Measurements from ENCODE around the gene SLC7A4. TPM values are rescaled to one million over a fixed set of nuclear protein-coding genes. Genes with fewer than 3 reads are reported as not detected.

SLC7A4 gene
- total RNA-seq, 4 donors from 2014 or later: 2.5 to 11.7 (median 4.5) TPM

- Histone ChIP-seq H3K9me3 (no peaks in the 10 kb centered on the region), H3K27me3 (peaks cover 0 to 15% (median 0%) of the 10 kb centered on the region in 4 donors), H3K4me1 (peaks cover 0 to 11% (median 7%) of the 10 kb centered on the region in 3 donors), H3K4me3 (no peak overlapping the region), H3K27ac (no peak overlapping the region), H3K36me3 (no peaks in the 10 kb centered on the region)
- WGBS, 2 donors: 55 to 70% methylated on average over 8 to 12 of the region's 16 CpGs
- DNase-seq: no peak
- no peak for TF ChIP-seq POLR2A (IDR thresholded peaks at IDR 0.05)
- TF ChIP-seq, protein P1, sequence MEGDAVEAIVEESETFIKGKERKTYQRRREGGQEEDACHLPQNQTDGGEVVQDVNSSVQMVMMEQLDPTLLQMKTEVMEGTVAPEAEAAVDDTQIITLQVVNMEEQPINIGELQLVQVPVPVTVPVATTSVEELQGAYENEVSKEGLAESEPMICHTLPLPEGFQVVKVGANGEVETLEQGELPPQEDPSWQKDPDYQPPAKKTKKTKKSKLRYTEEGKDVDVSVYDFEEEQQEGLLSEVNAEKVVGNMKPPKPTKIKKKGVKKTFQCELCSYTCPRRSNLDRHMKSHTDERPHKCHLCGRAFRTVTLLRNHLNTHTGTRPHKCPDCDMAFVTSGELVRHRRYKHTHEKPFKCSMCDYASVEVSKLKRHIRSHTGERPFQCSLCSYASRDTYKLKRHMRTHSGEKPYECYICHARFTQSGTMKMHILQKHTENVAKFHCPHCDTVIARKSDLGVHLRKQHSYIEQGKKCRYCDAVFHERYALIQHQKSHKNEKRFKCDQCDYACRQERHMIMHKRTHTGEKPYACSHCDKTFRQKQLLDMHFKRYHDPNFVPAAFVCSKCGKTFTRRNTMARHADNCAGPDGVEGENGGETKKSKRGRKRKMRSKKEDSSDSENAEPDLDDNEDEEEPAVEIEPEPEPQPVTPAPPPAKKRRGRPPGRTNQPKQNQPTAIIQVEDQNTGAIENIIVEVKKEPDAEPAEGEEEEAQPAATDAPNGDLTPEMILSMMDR (IDR thresholded peaks at IDR 0.05): no peak
- intact Hi-C loops (cut with DNase I): no loop called here
These were observed 45.6 kb upstream of the SLC7A4 start for GRCh38 chr22:21077884-21078508.

DNA sequence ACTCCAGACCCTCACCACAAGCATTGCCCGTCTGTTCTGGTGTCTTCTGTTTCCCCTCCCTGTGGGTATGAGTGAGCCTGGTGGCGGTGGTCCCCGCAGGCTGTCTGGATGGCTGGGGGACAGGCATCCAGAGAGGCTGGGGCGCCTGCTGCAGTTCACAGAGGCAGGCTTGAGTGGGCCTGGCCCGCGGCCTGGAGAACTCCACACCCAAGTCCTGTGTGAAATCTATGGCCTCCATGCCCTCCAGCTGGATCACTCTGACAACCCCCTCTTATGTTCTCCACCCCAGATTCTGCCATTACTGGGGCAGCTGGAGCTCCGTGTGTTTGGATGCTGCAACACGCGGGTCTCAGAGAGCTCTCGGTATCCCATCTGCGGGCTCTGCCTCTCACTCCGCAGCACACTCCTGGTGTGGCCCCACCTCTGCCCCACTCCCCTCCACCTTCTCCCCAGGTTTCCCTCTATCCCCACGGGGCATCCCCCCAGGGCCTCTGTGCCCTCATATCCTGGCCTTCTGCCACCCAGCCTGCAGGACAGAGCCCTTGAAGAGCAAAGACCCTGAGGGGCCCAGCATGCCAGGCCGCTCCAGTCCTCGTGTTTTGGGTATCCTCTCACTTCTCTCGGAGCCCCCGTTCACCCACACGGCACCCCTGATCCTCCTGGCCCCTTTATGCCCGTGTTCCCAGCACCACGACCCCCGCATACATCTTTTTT lies 44.7 kb upstream of the SLC7A4 start:
- Histone ChIP-seq H3K4me1 (peaks cover 0 to 19% (median 7%) of the 10 kb centered on the region in 3 donors), H3K36me3 (no peaks in the 10 kb centered on the region), H3K27me3 (peaks cover 0 to 15% (median 0%) of the 10 kb centered on the region in 4 donors), H3K4me3 (no peak overlapping the region), H3K9me3 (no peaks in the 10 kb centered on the region), H3K27ac (no peak overlapping the region)
- no peak for TF ChIP-seq POLR2A (IDR thresholded peaks at IDR 0.05)
- TF ChIP-seq, protein P1 (IDR thresholded peaks at IDR 0.05): no peak
- DNase-seq: no peak
- intact Hi-C loops (cut with DNase I): no loop called here
- WGBS, 2 donors: 77 to 79% methylated on average over 14 to 17 of the region's 21 CpGs

GRCh38 chr22:21075516-21076138 lies 43.3 kb upstream of the SLC7A4 start:
- H3K4me3 ChIP-seq: no peak overlapping the region
- H3K4me1 ChIP-seq: peaks cover 0 to 26% (median 7%) of the 10 kb centered on the region in 3 donors
- no peaks in the 10 kb centered on the region for H3K36me3 ChIP-seq
- intact Hi-C loops (cut with DNase I): no loop called here
- no peak overlapping the region for H3K27ac ChIP-seq
- WGBS, 2 donors: 80 to 83% methylated on average over 4 to 10 of the region's 14 CpGs
- DNase-seq: no peak
- TF ChIP-seq, protein P1 (IDR thresholded peaks at IDR 0.05): no peak
- TF ChIP-seq POLR2A (IDR thresholded peaks at IDR 0.05): no peak
- H3K27me3 ChIP-seq: peaks cover 0 to 15% (median 0%) of the 10 kb centered on the region in 4 donors
- no peaks in the 10 kb centered on the region for H3K9me3 ChIP-seq

DNA sequence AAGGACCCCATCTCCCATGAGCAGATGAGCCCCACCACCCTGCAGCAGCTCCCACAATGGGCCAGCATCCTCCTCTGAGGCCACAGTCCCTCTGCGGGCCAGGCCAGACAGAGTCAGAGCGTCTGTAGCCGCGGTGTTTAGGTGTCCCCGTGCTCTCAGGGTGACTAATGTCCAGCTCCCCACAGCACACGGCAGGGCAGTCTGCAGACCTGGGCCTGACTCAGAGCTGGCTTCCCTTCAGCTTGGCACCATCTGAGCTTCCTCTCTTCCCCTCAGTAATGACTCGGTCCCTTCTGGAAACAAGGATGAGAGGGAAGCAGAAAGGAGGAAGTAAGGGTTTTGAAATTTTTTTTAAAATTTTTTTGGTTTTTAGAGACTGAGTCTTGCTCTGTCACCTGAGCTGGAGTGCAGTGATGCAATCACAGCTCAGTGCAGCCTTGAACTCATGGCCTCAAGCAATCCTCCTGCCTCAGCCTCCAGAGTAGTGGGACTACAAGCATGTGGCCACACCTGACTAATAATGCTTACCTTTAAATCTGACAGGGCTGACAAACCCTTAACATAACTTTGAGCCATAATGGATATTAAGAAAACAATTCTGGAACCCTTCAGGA lies 41.8 kb upstream of the SLC7A4 start:
- DNase-seq: no peak
- 21 to 24% methylated on average over 5 to 6 of the region's 7 CpGs for whole genome bisulfite sequencing, 2 donors
- Histone ChIP-seq H3K27ac (no peak overlapping the region), H3K36me3 (no peaks in the 10 kb centered on the region), H3K27me3 (peaks cover 0 to 11% (median 0%) of the 10 kb centered on the region in 4 donors), H3K4me1 (peaks cover 0 to 26% (median 7%) of the 10 kb centered on the region in 3 donors), H3K4me3 (no peak overlapping the region), H3K9me3 (no peaks in the 10 kb centered on the region)
- intact Hi-C loops (cut with DNase I): no loop called here
- TF ChIP-seq, protein P1 (IDR thresholded peaks at IDR 0.05): no peak
- TF ChIP-seq POLR2A (IDR thresholded peaks at IDR 0.05): no peak

Measured in esophagus squamous epithelium (tissue), 5 donors.